Liver (tissue), 9 donors: ENCODE results near the gene OLIG1. TPM values are rescaled to one million over a fixed set of nuclear protein-coding genes. Genes with fewer than 3 reads are reported as not detected.

Source experiments
- DNase-seq: peaks from one replicate; pipeline ENCODE4 v3.0.0-alpha.2; 2017; ENCODE audit warnings: low spot score
- H3K27ac ChIP-seq, 2 donors: one replicate each; pipeline ENCODE4 v1.7.0; 2013; ENCODE audit warnings: inconsistent platforms in 2 of 2, low read length in 2 of 2, control low read depth in 1 of 2, low read depth in 1 of 2, mild to moderate bottlenecking in 1 of 2
- H3K27me3 ChIP-seq, 4 donors: one replicate each; pipeline versions ENCODE4 v1.6.1 to v1.7.0; 2013; ENCODE audit warnings: low read length in 3 of 4, inconsistent platforms in 1 of 4, mild to moderate bottlenecking in 1 of 4, moderate library complexity in 1 of 4; ENCODE audit not compliant: control insufficient read depth in 4 of 4, insufficient read depth in 4 of 4
- H3K36me3 ChIP-seq, 4 donors: one replicate each; pipeline versions ENCODE4 v1.6.1 to v1.7.0; 2013; ENCODE audit warnings: low read length in 3 of 4, mild to moderate bottlenecking in 3 of 4, low read depth in 1 of 4, moderate library complexity in 1 of 4; ENCODE audit not compliant: control insufficient read depth in 4 of 4, insufficient read depth in 3 of 4
- H3K4me1 ChIP-seq, 4 donors: one replicate each; pipeline versions ENCODE4 v1.6.1 to v1.7.0; 2013; ENCODE audit warnings: low read length in 3 of 4, mild to moderate bottlenecking in 3 of 4, moderate library complexity in 1 of 4; ENCODE audit not compliant: control insufficient read depth in 4 of 4, insufficient read depth in 4 of 4
- H3K4me3 ChIP-seq, 3 donors: one replicate each; pipeline versions ENCODE4 v1.6.1 to v1.7.0; 2013; ENCODE audit warnings: low read length in 3 of 3, control low read depth in 1 of 3, low read depth in 1 of 3, mild to moderate bottlenecking in 1 of 3
- H3K9ac ChIP-seq, 2 donors: one replicate each; pipeline ENCODE4 v1.7.0; 2013; ENCODE audit warnings: low read length in 2 of 2, mild to moderate bottlenecking in 2 of 2, moderate library complexity in 2 of 2, control low read depth in 1 of 2, low read depth in 1 of 2
- H3K9me3 ChIP-seq, 4 donors: one replicate each; pipeline versions ENCODE4 v1.6.1 to v1.7.0; 2013; ENCODE audit warnings: low read length in 3 of 4; ENCODE audit not compliant: control insufficient read depth in 4 of 4
- ATF3 ChIP-seq: IDR thresholded peaks from 2 replicates; pipeline ENCODE4 v1.6.1; 2016; ENCODE audit warnings: antibody characterized with exemption
- CTCF ChIP-seq: fragments of 150-350 bp; IDR thresholded peaks from 2 replicates; pipeline ENCODE4 v1.5.1; 2017; ENCODE audit warnings: improper control_type of control experiment, low read depth, low read length; ENCODE audit not compliant: missing input control
- EGR1 ChIP-seq, 2 donors: IDR thresholded peaks; 2 replicates each; pipeline ENCODE4 v1.6.1; 2016 to 2018; ENCODE audit warnings: antibody characterized with exemption in 2 of 2, low read depth in 2 of 2
- FOXA1 ChIP-seq: IDR thresholded peaks from 2 replicates; pipeline ENCODE4 v1.6.1; 2016; ENCODE audit warnings: antibody characterized with exemption
- FOXA2 ChIP-seq: IDR thresholded peaks from 2 replicates; pipeline ENCODE4 v1.6.1; 2016; ENCODE audit warnings: antibody characterized with exemption
- GABPA ChIP-seq, 2 donors: IDR thresholded peaks in 1 of 2; conservative IDR thresholded peaks in 1 of 2; 2 replicates each; pipeline ENCODE4 v1.6.1; 2016; ENCODE audit warnings: antibody characterized with exemption in 2 of 2, mild to moderate bottlenecking in 1 of 2, moderate library complexity in 1 of 2
- HNF4G ChIP-seq: IDR thresholded peaks from 2 replicates; pipeline ENCODE4 v1.6.1; 2016; ENCODE audit warnings: antibody characterized with exemption
- MAX ChIP-seq: IDR thresholded peaks from 2 replicates; pipeline ENCODE4 v1.6.1; 2016; ENCODE audit warnings: antibody characterized with exemption
- RAD21 ChIP-seq, 2 donors: IDR thresholded peaks; 2 replicates each; pipeline ENCODE4 v1.6.1; 2016; ENCODE audit warnings: antibody characterized with exemption in 2 of 2, mild to moderate bottlenecking in 2 of 2
- REST ChIP-seq: IDR thresholded peaks from 2 replicates; pipeline ENCODE4 v1.6.1; 2016; ENCODE audit warnings: antibody characterized with exemption, mild to moderate bottlenecking
- RXRA ChIP-seq, 2 donors: IDR thresholded peaks; 2 replicates each; pipeline ENCODE4 v1.6.1; 2017 to 2018; ENCODE audit warnings: antibody characterized with exemption in 2 of 2, mild to moderate bottlenecking in 1 of 2
- SP1 ChIP-seq: IDR thresholded peaks from 2 replicates; pipeline ENCODE4 v1.6.1; 2018; ENCODE audit warnings: antibody characterized with exemption, mild to moderate bottlenecking
- TAF1 ChIP-seq: conservative IDR thresholded peaks from 2 replicates; pipeline ENCODE4 v1.6.1; 2016; ENCODE audit warnings: antibody characterized with exemption, mild to moderate bottlenecking
- WGBS: extraction: QIAGEN DNeasy Blood & Tissue Kit; methylation state at CpG from one replicate; pipeline ENCODE4 v1.1.7; 2013; 5-methylcytosine and 5-hydroxymethylcytosine counted together
- polyA plus RNA-seq, 2 donors: library from polyadenylated mRNA; stranded (reverse) in 1 of 2; unstranded in 1 of 2; fragments of 200-250 nt in 1 of 2; fragments of >200 nt in 1 of 2; fragmentation: Nextera tagmentation in 1 of 2; extraction: Ambion mirVana in 1 of 2; gene quantifications; one replicate each; pipeline versions ENCODE4 v1.2.1 to v1.2.3, GENCODE V29; 2013 to 2015
- total RNA-seq, 2 donors: library from RNA; depleted of rRNA; stranded (reverse); fragments of >200 nt; gene quantifications; one replicate each; pipeline ENCODE4 v1.2.3, GENCODE V29; 2014
- donor health status: healthy.
- donor health status: healthy.
- donor health status: healthy.
- donor health status: healthy.
- donor health status: healthy.

Gene OLIG1
- total and polyA plus RNA-seq, 4 donors: 0.19 TPM; not detected in 3

GRCh38 chr21:33071770-33072306 lies 1.9 kb downstream of the OLIG1 start:
- Histone ChIP-seq H3K9ac (no peak overlapping the region), H3K9me3 (peaks cover 0 to 3% (median 1%) of the 10 kb centered on the region in 4 donors), H3K4me3 (peak overlapping the region; percentile 31 to 43 (median 38)), H3K4me1 (peaks cover 15 to 26% (median 26%) of the 10 kb centered on the region in 4 donors), H3K27ac (no peak overlapping the region), H3K27me3 (peaks cover 7 to 23% (median 15%) of the 10 kb centered on the region in 4 donors), H3K36me3 (no peaks in the 10 kb centered on the region)
- no peak for TF ChIP-seq SP1
- TF ChIP-seq HNF4G: no peak
- TF ChIP-seq GABPA (IDR thresholded peaks at IDR 0.05 in 1 of 2, conservative IDR thresholded peaks at IDR 0.05 in 1 of 2): no peak
- no peak for TF ChIP-seq ATF3
- no peak for TF ChIP-seq REST
- no peak for TF ChIP-seq EGR1 (IDR thresholded peaks at IDR 0.05; ENCODE audit: low read depth in 2 of 2)
- no peak for TF ChIP-seq RXRA (IDR thresholded peaks at IDR 0.05)
- no peak for TF ChIP-seq TAF1
- no peak for TF ChIP-seq FOXA2
- TF ChIP-seq CTCF: no peak
- DNase-seq: no peak
- 4% methylated on average over 38 of the region's 38 CpGs for WGBS

- Histone ChIP-seq H3K36me3 (no peaks in the 10 kb centered on the region), H3K9ac (no peak overlapping the region), H3K4me1 (peaks cover 15 to 26% (median 26%) of the 10 kb centered on the region in 4 donors), H3K9me3 (peaks cover 0 to 3% (median 1%) of the 10 kb centered on the region in 4 donors), H3K27me3 (peaks cover 7 to 16% (median 11%) of the 10 kb centered on the region in 4 donors), H3K27ac (no peak overlapping the region), H3K4me3 (no peak overlapping the region)
- no peak for DNase-seq
- TF ChIP-seq TAF1: no peak
- no peak for TF ChIP-seq RXRA (IDR thresholded peaks at IDR 0.05)
- TF ChIP-seq FOXA2: no peak
- no peak for TF ChIP-seq CTCF
- TF ChIP-seq MAX: no peak
- no peak for TF ChIP-seq RAD21 (IDR thresholded peaks at IDR 0.05)
- no peak for TF ChIP-seq REST
- TF ChIP-seq FOXA1: no peak
- TF ChIP-seq SP1: no peak
- no peak for TF ChIP-seq GABPA (IDR thresholded peaks at IDR 0.05 in 1 of 2, conservative IDR thresholded peaks at IDR 0.05 in 1 of 2)
- TF ChIP-seq ATF3: no peak
- 60% methylated on average over 4 of the region's 4 CpGs for whole genome bisulfite sequencing
Observed at GRCh38 chr21:33073636-33074035, 3.7 kb downstream of the OLIG1 start.
